Head of caudate nucleus (tissue), 42 donors: ENCODE data around the gene TJP3.
A peak's percentile ranks its signal among the peaks of the same experiment; 100 is the strongest.

Source experiments
- DNase-seq, 42 donors: peaks; one replicate each; pipeline versions ENCODE4 v3.0.0 to v3.0.0-alpha.2; 2020 to 2021; ENCODE audit warnings: mixed read lengths in 7 of 42
- intact Hi-C: fragments of 100-400 bp; cut with DNase I; formaldehyde crosslinking; loops from one replicate; pipeline ENCODE4 v1.15.0; 2022

The TJP3 gene

DNA sequence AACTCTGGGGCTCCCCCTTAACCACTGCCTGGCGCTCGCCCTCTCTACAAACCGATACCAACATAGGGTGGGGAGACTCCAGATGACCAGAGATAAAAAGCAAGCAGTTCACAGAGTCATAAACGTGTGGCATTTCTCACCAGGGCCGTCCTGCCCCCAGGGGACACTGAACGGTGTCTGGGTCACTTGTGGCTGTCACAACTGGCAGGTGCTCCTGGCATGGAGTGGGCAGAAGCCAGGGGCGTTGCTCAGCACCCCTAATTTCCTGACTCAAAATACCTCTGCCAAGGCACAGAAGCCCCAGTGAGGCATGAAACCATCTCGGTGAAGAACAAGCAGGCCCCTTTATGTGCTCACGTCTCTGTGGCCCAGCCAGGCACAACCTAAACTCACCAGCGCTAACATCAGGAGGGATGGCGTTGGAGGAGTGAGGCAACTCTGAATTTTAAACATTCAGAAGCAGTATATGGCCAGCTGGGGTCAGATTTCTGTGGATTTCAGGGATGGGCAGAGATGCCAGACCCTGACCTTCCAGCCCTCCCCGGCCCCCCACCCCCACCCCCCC lies 9.7 kb upstream of the TJP3 start:
- no peak for DNase-seq
- intact Hi-C loops, result no loop called here

DNA sequence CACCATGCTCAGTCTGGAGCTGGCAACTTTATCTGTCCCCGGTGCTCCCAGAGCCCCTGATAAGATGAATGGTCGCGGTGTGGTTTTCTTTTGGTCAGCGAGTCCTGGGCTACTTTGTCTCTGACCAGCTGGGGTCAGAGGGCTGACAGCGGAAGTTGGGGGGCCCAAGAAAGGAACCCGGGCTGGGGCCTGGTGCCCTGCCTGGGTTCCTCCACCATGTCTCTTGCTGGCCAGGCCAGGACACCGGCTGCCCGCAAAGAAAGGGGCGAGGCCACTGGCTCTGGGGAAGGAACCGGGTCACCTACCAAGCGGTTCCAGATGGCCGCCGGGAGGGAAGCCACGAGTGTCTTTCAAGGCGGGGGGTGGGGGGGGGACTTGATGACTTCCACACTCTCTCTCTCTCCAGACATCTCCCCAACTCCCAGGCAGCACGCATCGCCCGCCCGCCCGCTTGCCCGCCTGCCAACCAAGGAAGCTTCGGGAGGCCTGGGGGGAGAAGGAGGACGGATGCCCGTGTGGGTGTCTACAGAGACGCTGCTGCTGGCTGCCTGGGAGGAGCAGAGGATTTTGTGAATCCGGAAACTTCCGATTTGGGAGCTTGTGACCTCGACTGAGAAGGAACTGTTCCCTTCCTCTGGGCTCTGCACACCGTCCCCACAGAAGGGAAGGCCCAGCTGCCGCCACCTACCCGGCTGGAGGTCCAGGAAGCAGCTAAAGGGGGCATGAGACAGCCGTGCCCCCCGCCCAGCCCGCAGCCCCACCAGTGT lies 9.0 kb upstream of the TJP3 start:
- peak in 40 of 42 donors; percentile 20 to 85 (median 56) for DNase-seq
- intact Hi-C loops, result no loop called here

DNA sequence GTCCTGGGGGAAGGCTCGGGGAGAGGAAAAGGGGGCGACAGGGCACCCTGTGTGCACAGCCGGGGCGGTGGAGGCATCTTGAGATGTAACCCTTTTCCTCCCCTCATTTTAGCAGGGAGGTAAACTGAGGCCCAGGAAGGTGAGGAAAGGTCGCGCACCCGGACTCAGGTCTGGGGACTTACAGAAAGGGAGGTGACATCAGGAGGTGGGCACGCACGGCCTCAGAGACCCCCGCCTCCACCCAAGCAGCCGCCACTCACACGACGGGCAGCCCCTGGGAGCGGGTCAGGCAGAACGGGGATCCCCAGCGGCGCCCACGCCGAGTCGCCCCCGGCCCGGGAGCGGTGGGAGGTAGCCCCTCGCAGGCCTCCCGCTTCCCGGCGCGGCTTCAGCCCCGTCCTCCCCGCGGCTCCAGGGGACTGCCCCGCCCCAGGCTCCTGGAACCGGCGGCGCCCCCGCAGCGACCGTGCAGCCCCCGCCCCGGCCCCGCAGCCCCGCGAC lies 8.4 kb upstream of the TJP3 start:
- DNase-seq, result peak in 2 of 42 donors; percentile 18 to 26
- intact Hi-C loops, result loop anchor here (5.0 kb wide), 1 partner anchor 32 kb away; no protein-coding TSS in a partner anchor

DNA sequence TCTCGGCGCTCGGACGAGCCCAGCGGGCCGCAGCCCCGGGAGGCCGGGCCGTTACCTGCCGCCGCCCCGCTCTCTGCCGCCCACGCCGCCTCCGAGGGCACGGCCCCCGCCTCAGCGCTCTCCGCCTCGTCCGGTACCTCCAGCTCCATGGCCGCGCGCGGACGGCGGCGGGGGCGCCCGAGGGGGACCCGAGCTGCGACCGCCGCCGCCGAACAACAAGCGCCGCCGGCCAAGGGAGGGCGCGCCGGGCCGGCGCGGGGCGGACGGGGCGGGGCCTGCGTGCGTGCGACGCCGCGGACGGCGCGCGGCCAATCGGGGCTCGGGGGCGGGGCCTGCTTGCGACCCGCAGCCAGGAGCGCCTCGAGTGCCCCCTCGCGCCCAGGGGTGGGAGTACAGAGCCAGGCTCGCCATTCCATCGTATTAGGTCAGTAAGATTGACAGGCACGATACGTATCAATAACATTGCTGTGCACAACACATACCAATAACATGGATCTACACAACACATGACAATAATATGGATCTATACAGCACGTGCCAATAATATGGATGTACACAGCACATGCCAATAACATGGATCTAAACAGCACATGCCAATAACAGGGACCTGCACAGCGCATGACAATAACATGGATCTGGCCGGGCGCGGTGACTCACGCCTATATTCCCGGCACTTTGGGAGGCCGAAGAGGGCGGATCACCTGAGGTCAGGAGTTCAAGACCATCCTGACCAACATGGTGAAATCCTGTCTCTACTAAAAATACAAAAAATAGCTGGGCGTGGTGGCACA lies 7.7 kb upstream of the TJP3 start, which contains the start of gene PIP5K1C:
PIP5K1C (minus strand) TSS at position 227 of the 791 bp plus-strand sequence; CDS start at position 149, 78 bp downstream.
- DNase-seq, result peak; percentile 85 to 97 (median 94)
- intact Hi-C loops, result loop anchor here (5.0 kb wide), 1 partner anchor 33 kb away; no protein-coding TSS in a partner anchor

DNA sequence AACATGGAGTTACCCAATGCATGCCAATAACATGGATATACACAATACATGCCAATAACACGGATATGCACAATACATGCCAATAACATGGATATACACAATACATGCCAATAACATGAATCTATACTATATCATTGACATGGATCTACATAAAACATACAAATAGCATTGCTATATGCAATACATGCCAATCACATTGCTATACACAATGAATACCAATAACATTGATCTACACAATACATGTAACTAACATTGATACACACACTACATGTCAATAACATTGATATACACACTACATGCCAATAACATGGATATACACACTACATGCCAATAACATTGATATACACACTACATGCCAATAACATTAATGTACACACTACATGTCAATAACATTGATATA lies 7.0 kb upstream of the TJP3 start:
- no peak for DNase-seq
- intact Hi-C loops, result loop anchor here (5.0 kb wide), 1 partner anchor 34 kb away; no protein-coding TSS in a partner anchor

DNA sequence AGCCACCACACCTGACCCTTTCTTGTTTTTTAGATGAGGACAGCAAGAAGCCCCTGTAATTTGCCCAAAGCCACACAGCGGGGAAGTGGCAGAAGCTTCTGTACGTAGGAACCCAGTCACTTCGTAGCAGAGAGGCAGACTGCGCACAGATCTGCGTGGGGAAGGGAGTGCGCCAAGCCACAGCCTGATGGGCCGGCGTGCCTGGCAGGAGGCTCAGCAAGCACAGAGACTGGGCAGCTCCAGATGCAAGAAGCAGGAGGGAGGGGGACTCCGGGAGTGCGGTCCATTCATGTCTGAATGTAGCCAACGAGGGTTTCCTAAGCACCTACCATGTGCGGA lies 347 bp upstream of the TJP3 start:
- DNase-seq, result no peak
- intact Hi-C loops, result no loop called here

DNA sequence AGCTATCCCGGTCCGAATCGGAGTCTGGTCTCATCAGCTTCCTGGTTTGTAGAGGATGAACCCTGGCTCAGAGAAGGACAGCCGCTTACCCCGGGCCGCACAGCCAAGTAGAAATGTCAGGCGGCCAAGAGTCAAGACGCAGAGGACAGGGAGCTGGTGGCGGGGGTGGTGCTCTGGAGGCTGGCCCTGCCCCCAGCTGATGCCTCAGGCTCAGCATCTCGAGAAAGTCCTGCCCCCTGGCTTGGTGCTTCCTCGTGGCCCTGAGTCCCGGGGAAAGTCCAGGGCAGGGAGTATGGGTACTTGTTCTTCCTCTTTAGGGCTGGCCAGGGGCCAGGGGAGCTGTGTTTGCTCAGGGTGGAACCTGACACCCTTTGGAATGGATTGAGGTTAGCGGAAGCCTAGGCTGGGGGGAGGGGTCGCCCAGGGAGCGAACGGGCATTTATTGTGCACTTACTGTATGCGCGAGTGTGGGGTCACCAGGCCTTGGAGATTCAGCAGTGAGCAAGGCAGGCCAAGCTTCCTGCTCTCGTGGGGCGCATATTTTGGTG lies 2.2 kb downstream of the TJP3 start:
- DNase-seq, result peak in 38 of 42 donors; percentile 18 to 73 (median 46)
- intact Hi-C loops, result no loop called here

DNA sequence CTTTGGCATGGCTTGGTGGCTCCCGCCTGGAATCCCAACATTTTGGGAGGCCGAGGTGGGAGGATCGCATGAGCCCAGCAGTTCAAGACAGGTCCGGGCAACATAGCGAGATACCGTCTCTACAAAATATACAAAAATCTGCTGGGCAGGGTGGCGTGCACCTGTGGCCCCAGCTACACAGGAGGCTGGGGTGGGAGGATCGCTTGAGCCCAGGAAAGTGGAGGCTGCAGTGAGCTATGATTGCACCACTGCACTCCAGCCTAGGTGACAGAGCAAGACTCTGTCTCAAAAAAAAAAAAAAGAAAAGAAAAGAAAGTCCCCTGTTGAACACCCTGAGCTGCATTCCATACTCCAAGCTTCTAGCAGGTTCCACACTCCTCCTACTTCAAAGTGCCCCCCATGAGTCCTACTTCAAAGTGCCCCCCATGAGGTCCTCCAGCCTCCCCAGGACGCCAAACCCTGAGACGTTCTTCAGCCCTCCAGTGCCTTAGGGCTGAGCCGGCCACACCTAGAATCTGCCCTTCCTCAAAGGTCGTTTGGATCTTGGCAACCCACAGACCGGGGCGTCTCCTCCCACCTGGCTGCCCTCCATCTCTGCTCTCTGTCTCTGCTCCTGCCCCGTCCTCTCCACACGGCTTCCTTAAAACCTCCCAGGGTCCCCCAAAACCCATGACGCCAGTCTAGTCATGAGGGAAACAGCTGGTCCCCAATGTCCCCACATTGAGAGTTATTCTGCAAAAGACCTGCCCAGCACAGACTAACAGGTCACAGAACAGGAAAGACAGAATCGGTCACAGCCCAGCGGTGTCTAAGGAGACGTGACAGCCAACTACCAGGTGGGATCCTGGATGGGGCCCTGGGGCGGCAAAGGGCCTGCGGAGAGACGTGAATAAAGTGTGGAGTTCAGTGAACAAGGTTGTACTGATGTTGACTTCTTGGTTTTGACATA lies 4.8 kb downstream of the TJP3 start:
- no peak for DNase-seq
- intact Hi-C loops, result no loop called here

DNA sequence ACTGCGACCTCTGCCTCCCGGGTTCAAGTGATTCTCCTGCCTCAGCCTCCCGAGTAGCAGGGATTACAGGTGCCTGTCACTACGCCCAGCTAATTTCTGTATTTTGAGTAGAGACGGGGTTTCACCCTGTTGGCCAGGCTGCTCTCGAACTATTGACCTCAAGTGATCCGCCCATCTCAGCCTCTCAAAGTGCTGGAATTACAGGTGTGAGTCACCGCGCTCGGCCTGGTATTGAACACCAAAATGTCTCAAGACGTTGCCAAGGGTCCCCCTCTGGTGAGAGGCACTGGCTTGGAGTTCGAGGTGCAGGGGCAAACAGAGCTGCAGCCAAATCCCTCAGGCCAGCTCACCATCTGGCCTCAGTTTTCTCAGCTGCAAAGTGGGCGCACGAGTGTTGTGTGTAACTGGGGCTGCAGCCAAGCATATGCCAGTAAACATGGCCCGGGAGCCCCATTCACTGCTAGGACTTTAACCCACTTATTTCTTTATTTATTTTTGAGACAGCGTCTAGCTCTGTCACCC lies 8.0 kb downstream of the TJP3 start:
- intact Hi-C loops, result loop anchor here (5.0 kb wide), 1 partner anchor 54 kb away; no protein-coding TSS in a partner anchor
- no peak for DNase-seq

DNA sequence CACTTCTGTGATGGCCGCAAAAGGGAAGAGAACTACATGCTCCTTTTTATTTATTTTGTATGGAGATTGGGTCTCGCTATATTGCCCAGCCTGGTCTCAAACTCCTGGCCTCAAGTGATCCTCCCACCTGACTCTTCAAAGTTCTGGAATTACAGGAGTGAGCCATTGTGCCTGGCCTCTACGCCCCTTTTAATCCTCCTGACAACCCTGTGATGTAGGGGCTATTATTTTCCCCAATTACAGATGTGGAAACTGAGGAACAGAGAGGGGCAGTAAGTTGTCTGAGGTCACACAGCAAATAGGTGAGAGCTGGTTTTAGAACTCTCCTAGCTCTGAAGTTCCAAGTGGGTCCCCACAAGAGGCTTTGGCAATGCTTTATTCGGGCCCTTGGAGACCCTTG lies 11.7 kb downstream of the TJP3 start:
- DNase-seq, result no peak
- intact Hi-C loops, result loop anchor here (5.0 kb wide), 1 partner anchor 58 kb away; no protein-coding TSS in a partner anchor

DNA sequence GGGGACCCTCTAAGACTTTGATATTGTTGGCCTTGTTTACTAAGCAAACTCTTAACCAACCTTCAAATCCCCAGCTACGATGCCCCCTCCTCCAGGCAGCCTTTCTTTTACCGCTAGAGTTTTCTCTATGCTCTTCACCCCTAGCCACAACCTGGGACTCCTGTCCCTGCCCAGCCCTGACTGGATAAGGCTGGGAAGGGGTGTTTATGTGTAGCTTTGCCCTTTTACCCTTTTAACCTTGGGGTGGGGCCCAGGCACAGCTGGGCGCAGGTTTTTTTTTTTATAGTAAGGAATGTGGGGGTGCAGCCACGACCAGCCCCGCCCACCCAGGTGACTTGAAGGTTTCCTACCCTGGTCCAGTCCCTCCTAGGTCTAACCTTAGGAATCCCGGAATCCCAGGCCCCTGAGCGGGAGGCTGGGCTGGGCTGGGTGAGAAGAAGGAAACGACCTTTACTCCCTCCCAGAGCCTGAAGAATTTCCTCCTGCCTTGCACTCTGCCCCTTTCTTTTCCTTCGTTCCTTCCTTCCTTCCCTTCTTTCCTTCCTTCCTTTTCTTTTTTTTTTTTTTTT lies 12.2 kb downstream of the TJP3 start:
- no peak for DNase-seq
- intact Hi-C loops, result no loop called here

DNA sequence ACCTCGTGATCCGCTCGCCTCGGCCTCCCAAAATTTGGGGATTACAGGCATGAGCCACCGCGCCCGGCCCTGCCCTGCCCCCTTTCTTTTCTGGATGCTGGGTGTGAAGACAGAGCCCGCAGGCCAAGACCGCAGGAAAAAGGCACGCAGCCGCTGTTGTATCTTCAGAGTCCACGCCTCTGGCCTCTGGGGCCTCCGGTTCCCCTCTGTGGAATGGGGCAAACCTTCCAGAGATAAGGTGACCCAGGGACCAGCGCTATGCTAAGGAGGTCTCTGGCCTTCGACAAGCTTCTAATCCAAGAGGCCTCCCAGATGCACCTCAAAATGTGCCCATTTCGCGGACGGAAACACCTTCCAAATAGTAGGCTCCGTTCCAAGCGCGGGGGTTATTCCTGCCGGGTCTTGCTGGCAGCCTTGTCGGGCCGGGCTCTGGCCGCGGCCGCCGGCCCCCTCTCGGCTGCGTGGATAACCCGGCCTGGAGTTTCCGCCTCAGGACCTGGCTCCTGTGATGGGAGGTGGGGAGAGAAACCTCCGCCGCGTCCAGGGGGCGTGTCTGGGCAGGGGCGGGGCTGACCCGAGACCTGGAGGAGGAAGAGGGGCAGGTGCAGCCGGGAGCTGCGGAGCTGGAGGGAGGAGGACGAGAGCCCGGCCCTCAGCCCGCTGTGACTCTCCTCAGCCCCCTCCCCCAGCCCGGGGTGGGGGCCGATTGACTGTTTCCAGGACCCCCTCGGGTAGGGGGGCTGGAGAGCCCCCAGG lies 13.1 kb downstream of the TJP3 start:
- peak in 38 of 42 donors; percentile 15 to 71 (median 41) for DNase-seq
- intact Hi-C loops, result no loop called here

DNA sequence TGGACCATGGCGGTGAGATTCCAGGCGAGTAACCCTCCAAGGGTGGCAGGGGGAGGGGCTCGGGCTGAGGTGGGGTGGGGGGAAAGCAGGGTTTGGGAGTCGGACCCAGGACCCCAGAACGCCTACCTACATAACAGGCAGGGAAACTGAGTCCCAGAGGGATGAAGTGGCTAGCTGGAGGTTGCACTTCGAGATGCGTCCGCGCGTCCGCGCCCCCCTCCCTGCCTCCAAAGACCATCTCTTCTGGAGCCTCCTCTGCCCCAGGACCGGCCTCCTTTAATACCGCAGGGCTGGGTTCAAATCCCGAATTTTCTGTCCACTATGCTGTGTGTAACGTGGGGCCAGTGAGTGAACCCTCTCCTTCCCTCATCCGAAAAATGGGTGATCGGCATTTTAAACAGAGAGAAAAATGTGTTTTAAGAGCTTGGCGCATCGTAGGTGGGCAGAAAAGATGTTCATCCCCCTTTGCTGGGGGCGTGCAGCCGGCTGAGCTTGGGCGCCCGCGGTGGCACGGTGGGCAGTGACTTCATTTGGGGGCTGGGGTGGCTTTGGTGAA lies 13.8 kb downstream of the TJP3 start:
- no peak for DNase-seq
- intact Hi-C loops, result no loop called here

DNA sequence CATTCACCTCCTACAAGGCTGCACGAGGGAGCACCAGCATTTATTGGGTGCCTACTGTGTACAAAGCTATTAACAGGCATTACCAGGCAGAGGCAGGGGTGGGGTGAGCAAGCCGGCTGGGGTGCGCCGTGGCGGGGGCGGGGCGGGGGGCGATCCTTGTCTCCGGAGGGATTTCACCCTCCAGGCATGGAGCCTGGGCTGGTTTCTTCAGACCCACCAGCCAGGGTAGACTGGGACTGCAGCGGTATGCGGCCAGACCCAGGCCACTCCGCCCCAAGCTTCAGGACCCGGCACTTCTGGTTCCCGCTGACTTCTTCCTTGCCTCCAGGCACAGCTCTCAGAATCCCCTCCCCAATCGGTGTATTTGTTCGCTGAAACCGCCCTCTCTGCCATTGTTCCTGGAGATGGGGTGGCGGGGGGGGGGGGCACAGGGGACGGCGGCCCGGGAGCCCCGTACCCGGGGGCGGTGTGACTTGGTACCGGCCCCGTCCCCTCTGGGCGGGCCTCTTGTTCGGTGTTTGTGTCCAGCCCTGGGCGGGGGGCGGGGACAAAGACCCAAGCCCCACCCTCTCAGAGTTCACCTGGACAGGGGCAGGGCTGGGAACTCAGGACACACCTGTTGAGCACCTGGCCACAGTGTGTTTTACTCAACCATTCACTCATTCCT lies 14.4 kb downstream of the TJP3 start:
- DNase-seq, result no peak
- intact Hi-C loops, result no loop called here

DNA sequence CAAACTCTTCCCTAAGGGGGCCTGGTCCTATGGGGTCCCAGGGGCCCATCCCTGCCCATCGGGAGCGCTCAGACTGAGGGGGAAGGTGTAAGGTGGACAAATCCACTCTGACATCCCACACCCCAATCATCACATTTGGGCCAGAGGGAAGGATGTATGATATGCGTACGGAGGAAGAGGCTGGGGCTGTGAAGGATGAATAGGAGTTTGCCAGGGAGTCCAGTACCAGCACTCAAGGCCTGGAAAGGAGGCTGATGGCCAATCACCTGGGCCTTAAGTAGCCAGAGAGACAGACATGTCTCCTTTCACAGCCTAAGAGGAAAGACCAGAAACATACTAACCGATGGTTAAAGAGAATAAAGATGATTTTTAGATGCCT lies 14.9 kb downstream of the TJP3 start:
- intact Hi-C loops, result no loop called here
- no peak for DNase-seq

DNA sequence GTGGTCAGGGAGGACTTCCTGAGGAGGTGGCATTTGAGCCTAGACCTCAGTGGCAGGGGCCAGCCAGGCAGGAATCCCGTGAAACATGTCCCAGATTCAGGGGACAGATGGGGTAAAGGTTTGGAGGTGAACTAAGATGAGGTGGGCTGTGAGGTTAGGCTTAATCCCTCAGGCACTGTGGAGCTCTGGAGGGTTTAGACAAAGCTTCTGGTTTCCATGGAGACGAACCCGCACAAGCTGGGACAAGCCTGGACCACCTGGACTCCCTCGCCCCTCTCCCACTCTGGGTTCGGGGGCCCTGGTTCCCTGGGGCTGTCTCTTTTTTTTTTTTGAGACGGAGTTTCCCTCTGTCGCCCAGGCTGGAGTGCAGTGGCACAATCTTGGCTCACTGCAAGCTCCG lies 15.7 kb downstream of the TJP3 start:
- intact Hi-C loops, result no loop called here
- no peak for DNase-seq
